Muscle of leg (tissue), 11 donors: ENCODE data around the gene DUSP28. TPM values are rescaled to one million over a fixed set of nuclear protein-coding genes. Genes with fewer than 3 reads are reported as not detected.

Experiments used
- DNase-seq: peaks from one replicate; pipeline ENCODE4 v3.0.0; 2013
- H3K27ac ChIP-seq: one replicate; pipeline ENCODE4 v1.5.1; 2013; ENCODE audit warnings: mild to moderate bottlenecking, low read length, control low read depth
- H3K27me3 ChIP-seq: one replicate; pipeline ENCODE4 v1.6.1; 2013; ENCODE audit warnings: low read length; ENCODE audit not compliant: control insufficient read depth, insufficient read depth
- H3K36me3 ChIP-seq: one replicate; pipeline ENCODE4 v1.6.1; 2013; ENCODE audit warnings: low read length; ENCODE audit not compliant: control insufficient read depth, insufficient read depth
- H3K4me1 ChIP-seq: one replicate; pipeline ENCODE4 v1.6.1; 2013; ENCODE audit warnings: low read length; ENCODE audit not compliant: control insufficient read depth, insufficient read depth
- H3K4me3 ChIP-seq: one replicate; pipeline ENCODE4 v1.5.1; 2013; ENCODE audit warnings: low read length, control low read depth
- H3K9me3 ChIP-seq: replicated peaks from 2 replicates; pipeline ENCODE4 v1.6.1; 2013; ENCODE audit warnings: low read depth, low read length; ENCODE audit not compliant: control insufficient read depth
- WGBS: methylation state at CpG from one replicate; pipeline ENCODE4 v1.1.5; 2013; ENCODE audit warnings: missing lambda C conversion rate; ENCODE audit not compliant: insufficient coverage; 5-methylcytosine and 5-hydroxymethylcytosine counted together
- polyA plus RNA-seq, 8 donors: library from polyadenylated mRNA; unstranded; fragments of 120-200 nt; gene quantifications; one replicate each; pipeline versions ENCODE4 v1.2.1 to v1.2.3, GENCODE V29; 2013; ENCODE audit warnings: inconsistent platforms in 1 of 8, low replicate concordance in 1 of 8; ENCODE audit not compliant: insufficient read length in 8 of 8, insufficient read depth in 1 of 8
- total RNA-seq: library from RNA; stranded (reverse); fragments of 120-200 nt; gene quantifications from one replicate; pipeline ENCODE4 v1.2.4, GENCODE V29; 2013

DUSP28 gene
- total and polyA plus RNA-seq, 9 donors, result 6.6 to 13.5 (median 10.7) TPM

- no peak for DNase-seq
- H3K36me3 ChIP-seq, result peaks cover 49% of the 10 kb centered on the region
- no peaks in the 10 kb centered on the region for H3K9me3 ChIP-seq
- H3K27me3 ChIP-seq, result no peaks in the 10 kb centered on the region
- H3K4me3 ChIP-seq, result no peak overlapping the region
- WGBS, result 91% methylated on average over 15 of the region's 16 CpGs
- peaks cover 8% of the 10 kb centered on the region for H3K4me1 ChIP-seq
- H3K27ac ChIP-seq, result no peak overlapping the region
Observed at GRCh38 chr2:240600451-240600961, 40.3 kb downstream of the DUSP28 start.

DNA sequence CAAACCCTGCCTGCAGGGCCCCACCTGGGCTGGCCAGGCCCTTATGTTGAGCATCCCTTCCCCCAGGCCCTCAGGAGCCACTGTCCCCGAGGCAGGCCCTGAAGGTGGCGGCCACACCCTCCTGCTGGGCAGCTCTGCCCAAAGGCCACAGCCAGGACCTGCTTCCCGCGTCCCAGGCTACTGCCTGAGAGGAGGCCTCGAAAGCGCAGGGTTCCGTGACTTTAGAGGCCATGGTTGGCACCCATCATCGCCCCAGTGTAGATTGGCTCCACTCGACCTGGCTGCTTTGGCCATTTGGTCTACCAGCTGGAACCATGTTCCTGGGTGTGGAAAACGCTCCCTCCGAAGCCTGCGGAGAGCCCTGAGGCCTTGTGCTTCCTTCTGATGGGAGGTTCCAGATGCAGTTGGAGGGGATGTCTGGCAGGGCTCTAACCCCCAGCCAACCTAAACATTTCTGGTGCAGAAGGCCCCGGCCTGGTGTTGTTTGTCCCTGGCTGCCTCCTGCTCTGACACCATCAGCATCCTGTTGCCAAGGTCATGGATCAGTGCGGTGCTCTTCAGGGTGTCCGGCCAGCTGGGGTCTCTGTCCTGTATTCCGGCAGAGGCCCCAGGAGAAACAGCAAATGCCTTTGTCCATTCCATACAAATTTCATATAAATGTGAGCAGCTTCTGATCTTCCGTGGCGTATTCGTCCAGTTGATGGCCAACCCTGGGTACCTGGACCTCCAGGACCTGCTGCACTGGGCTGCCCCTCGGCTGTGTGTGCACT is 41.1 kb downstream of the DUSP28 start:
- Histone ChIP-seq H3K36me3 (peaks cover 43% of the 10 kb centered on the region), H3K9me3 (no peaks in the 10 kb centered on the region), H3K4me3 (no peak overlapping the region), H3K27me3 (no peaks in the 10 kb centered on the region), H3K27ac (no peak overlapping the region), H3K4me1 (peaks cover 8% of the 10 kb centered on the region)
- no peak for DNase-seq
- WGBS, result 79% methylated on average over 19 of the region's 20 CpGs

DNA sequence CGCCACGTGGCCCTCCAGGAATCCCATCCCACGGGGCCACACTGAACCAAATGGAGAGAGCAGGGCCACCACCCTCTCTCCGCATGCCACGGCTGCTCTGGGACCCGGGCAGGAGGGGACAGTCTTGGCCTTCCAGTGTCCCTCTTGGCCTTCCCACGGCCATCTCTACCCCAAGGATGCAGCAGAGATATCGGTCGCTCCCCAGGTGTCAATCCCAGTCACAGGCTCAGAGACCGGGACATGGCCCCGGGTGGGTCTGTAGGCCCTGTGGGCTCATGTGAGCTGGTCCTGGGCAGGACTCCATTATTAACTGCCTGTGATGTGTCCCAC is 41.6 kb downstream of the DUSP28 start:
- Histone ChIP-seq H3K36me3 (peaks cover 38% of the 10 kb centered on the region), H3K9me3 (no peaks in the 10 kb centered on the region), H3K4me1 (peaks cover 8% of the 10 kb centered on the region), H3K27ac (no peak overlapping the region), H3K27me3 (no peaks in the 10 kb centered on the region), H3K4me3 (no peak overlapping the region)
- WGBS, result 90% methylated on average over 11 of the region's 11 CpGs
- DNase-seq, result no peak

GRCh38 chr2:240602266-240603050 is 42.3 kb downstream of the DUSP28 start:
- WGBS, result 92% methylated on average over 32 of the region's 32 CpGs
- no peaks in the 10 kb centered on the region for H3K9me3 ChIP-seq
- H3K27me3 ChIP-seq, result no peaks in the 10 kb centered on the region
- peaks cover 33% of the 10 kb centered on the region for H3K36me3 ChIP-seq
- H3K27ac ChIP-seq, result no peak overlapping the region
- no peak overlapping the region for H3K4me3 ChIP-seq
- no peak for DNase-seq
- H3K4me1 ChIP-seq, result peaks cover 8% of the 10 kb centered on the region

- no peaks in the 10 kb centered on the region for H3K9me3 ChIP-seq
- H3K4me1 ChIP-seq, result peaks cover 8% of the 10 kb centered on the region
- DNase-seq, result no peak
- H3K4me3 ChIP-seq, result no peak overlapping the region
- no peak overlapping the region for H3K27ac ChIP-seq
- 83% methylated on average over 22 of the region's 22 CpGs for WGBS
- H3K27me3 ChIP-seq, result no peaks in the 10 kb centered on the region
- peaks cover 25% of the 10 kb centered on the region for H3K36me3 ChIP-seq
Observed at GRCh38 chr2:240603081-240603835, 43.1 kb downstream of the DUSP28 start.

DNA sequence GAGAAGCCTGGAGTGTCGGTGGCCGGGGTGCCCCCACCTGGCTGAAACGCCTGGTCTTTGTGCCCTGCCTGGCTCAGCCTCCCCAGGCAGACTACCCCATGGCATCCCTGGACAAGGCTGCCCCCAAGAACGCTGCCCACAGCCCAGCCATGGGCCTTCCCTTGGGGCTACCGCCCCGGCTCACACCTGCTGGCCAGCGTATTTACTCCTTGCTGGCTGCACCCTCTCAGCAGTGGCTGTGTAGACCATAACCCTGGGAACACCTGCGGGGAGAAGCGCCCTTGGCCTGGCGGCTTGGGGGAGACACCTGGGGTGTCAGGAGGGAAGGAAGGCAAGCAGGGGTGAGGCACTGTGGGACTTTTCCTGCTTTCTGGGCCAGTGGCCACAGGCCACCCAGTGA is 43.7 kb downstream of the DUSP28 start:
- no peak overlapping the region for H3K27ac ChIP-seq
- 89% methylated on average over 9 of the region's 10 CpGs for WGBS
- no peak for DNase-seq
- no peaks in the 10 kb centered on the region for H3K27me3 ChIP-seq
- H3K9me3 ChIP-seq, result no peaks in the 10 kb centered on the region
- peaks cover 19% of the 10 kb centered on the region for H3K36me3 ChIP-seq
- H3K4me3 ChIP-seq, result no peak overlapping the region
- H3K4me1 ChIP-seq, result peaks cover 8% of the 10 kb centered on the region

GRCh38 chr2:240604291-240604938 is 44.3 kb downstream of the DUSP28 start:
- no peak overlapping the region for H3K27ac ChIP-seq
- no peak overlapping the region for H3K4me3 ChIP-seq
- no peaks in the 10 kb centered on the region for H3K27me3 ChIP-seq
- DNase-seq, result peak; percentile 77
- 34% methylated on average over 8 of the region's 11 CpGs for WGBS
- H3K9me3 ChIP-seq, result no peaks in the 10 kb centered on the region
- H3K4me1 ChIP-seq, result peaks cover 8% of the 10 kb centered on the region
- peaks cover 17% of the 10 kb centered on the region for H3K36me3 ChIP-seq

GRCh38 chr2:240604939-240605716 is 45.0 kb downstream of the DUSP28 start:
- DNase-seq, result no peak
- Histone ChIP-seq H3K27ac (no peak overlapping the region), H3K36me3 (peaks cover 12% of the 10 kb centered on the region), H3K27me3 (no peaks in the 10 kb centered on the region), H3K4me3 (no peak overlapping the region), H3K9me3 (no peaks in the 10 kb centered on the region), H3K4me1 (peaks cover 8% of the 10 kb centered on the region)
- WGBS, result 91% methylated on average over 15 of the region's 19 CpGs
